GM12874 (cell line): Measurements from ENCODE around the gene RAB19.

ENCODE experiments used
- TF ChIP-seq, protein P1 (sequence below): IDR thresholded peaks from 2 replicates; pipeline ENCODE4 v1.5.1; 2011; ENCODE audit warnings: low read depth, mild to moderate bottlenecking, control low read depth, low read length, moderate library complexity; ENCODE audit not compliant: insufficient read depth

Gene RAB19

GRCh38 chr7:140455743-140456142 lies 51.9 kb downstream of the RAB19 start:
- TF ChIP-seq, protein P1, sequence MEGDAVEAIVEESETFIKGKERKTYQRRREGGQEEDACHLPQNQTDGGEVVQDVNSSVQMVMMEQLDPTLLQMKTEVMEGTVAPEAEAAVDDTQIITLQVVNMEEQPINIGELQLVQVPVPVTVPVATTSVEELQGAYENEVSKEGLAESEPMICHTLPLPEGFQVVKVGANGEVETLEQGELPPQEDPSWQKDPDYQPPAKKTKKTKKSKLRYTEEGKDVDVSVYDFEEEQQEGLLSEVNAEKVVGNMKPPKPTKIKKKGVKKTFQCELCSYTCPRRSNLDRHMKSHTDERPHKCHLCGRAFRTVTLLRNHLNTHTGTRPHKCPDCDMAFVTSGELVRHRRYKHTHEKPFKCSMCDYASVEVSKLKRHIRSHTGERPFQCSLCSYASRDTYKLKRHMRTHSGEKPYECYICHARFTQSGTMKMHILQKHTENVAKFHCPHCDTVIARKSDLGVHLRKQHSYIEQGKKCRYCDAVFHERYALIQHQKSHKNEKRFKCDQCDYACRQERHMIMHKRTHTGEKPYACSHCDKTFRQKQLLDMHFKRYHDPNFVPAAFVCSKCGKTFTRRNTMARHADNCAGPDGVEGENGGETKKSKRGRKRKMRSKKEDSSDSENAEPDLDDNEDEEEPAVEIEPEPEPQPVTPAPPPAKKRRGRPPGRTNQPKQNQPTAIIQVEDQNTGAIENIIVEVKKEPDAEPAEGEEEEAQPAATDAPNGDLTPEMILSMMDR, result no peak

- TF ChIP-seq, protein P1, result no peak
These were observed 52.7 kb downstream of the RAB19 start for GRCh38 chr7:140456551-140457051.

- TF ChIP-seq, protein P1, result no peak
These were observed 54.3 kb downstream of the RAB19 start for GRCh38 chr7:140458201-140458600.

- TF ChIP-seq, protein P1, result no peak
These were observed 55.1 kb downstream of the RAB19 start for GRCh38 chr7:140458916-140459315.

GRCh38 chr7:140463111-140463510 lies 59.3 kb downstream of the RAB19 start:
- TF ChIP-seq, protein P1, result no peak

GRCh38 chr7:140475747-140476333 lies 72.0 kb downstream of the RAB19 start:
- TF ChIP-seq, protein P1, result peak; percentile 29; the same call in 1 of the 2 replicates

GRCh38 chr7:140476698-140477261 lies 72.9 kb downstream of the RAB19 start:
- TF ChIP-seq, protein P1, result no peak
